DND-41 (cell line): Measurements from ENCODE around the gene PRKAR1B.

Experiments used
- ATAC-seq: fragments of 200-7000 bp; cut with Tn5 transposase; 3 replicates; pipeline ENCODE4 v1.9.1; 2021; ENCODE audit warnings: low read depth; ENCODE audit not compliant: insufficient read depth
- DNase-seq: peaks from one replicate; pipeline ENCODE4 v3.0.0-alpha.2; 2020
- H2AFZ ChIP-seq: 2 replicates; pipeline ENCODE4 v1.6.0; 2012; ENCODE audit warnings: low read depth, low read length
- H3K27ac ChIP-seq: 2 replicates; pipeline ENCODE4 v1.5.1; 2012; ENCODE audit warnings: low read length, inconsistent platforms
- H3K27me3 ChIP-seq: fragments of 200-600 bp; sonication (generic); 2 replicates; pipeline ENCODE4 v1.6.0; 2012; ENCODE audit warnings: low read length, mild to moderate bottlenecking, inconsistent platforms; ENCODE audit not compliant: insufficient read depth, poor library complexity
- H3K36me3 ChIP-seq: 2 replicates; pipeline ENCODE4 v1.5.1; 2012; ENCODE audit warnings: low read length, inconsistent platforms; ENCODE audit not compliant: insufficient read depth
- H3K4me1 ChIP-seq: 2 replicates; pipeline ENCODE4 v1.5.1; 2012; ENCODE audit warnings: mild to moderate bottlenecking, low read length; ENCODE audit not compliant: insufficient read depth
- H3K4me2 ChIP-seq: 2 replicates; pipeline ENCODE4 v1.6.0; 2012; ENCODE audit warnings: mild to moderate bottlenecking, moderate library complexity, low read length, inconsistent platforms; ENCODE audit not compliant: insufficient read depth
- H3K4me3 ChIP-seq, 2 experiments: fragments of 200-600 bp in 1 of 2; shearing (Covaris generic) in 1 of 2; 2 replicates each; pipeline ENCODE4 v1.5.1; 2012 to 2016; ENCODE audit warnings: inconsistent platforms in 2 of 2, low read length in 2 of 2, mild to moderate bottlenecking in 2 of 2, low read depth in 1 of 2, moderate library complexity in 1 of 2
- H3K79me2 ChIP-seq: 2 replicates; pipeline ENCODE4 v1.6.0; 2012; ENCODE audit warnings: low read length, inconsistent platforms; ENCODE audit not compliant: insufficient read depth
- H3K9ac ChIP-seq: 2 replicates; pipeline ENCODE4 v1.6.0; 2012; ENCODE audit warnings: low read depth, mild to moderate bottlenecking, inconsistent platforms, low read length, moderate library complexity
- H3K9me3 ChIP-seq: 2 replicates; pipeline ENCODE4 v1.5.1; 2012; ENCODE audit warnings: low read length, moderate library complexity, mild to moderate bottlenecking, inconsistent platforms; ENCODE audit not compliant: insufficient read depth, severe bottlenecking
- H4K20me1 ChIP-seq: 2 replicates; pipeline ENCODE4 v1.6.0; 2012; ENCODE audit warnings: low read length; ENCODE audit not compliant: insufficient read depth
- CTCF ChIP-seq: IDR thresholded peaks from 2 replicates; pipeline ENCODE4 v1.5.1; 2012; ENCODE audit warnings: borderline replicate concordance, low read length, moderate library complexity, mild to moderate bottlenecking; ENCODE audit not compliant: poor library complexity, severe bottlenecking; ENCODE audit errors: extremely low read depth
- EZH2 ChIP-seq: IDR thresholded peaks from 3 replicates; pipeline ENCODE4 v1.6.1; 2012; ENCODE audit warnings: borderline replicate concordance, low read depth, mild to moderate bottlenecking, moderate library complexity, low read length, inconsistent platforms; ENCODE audit not compliant: severe bottlenecking

The PRKAR1B gene

DNA sequence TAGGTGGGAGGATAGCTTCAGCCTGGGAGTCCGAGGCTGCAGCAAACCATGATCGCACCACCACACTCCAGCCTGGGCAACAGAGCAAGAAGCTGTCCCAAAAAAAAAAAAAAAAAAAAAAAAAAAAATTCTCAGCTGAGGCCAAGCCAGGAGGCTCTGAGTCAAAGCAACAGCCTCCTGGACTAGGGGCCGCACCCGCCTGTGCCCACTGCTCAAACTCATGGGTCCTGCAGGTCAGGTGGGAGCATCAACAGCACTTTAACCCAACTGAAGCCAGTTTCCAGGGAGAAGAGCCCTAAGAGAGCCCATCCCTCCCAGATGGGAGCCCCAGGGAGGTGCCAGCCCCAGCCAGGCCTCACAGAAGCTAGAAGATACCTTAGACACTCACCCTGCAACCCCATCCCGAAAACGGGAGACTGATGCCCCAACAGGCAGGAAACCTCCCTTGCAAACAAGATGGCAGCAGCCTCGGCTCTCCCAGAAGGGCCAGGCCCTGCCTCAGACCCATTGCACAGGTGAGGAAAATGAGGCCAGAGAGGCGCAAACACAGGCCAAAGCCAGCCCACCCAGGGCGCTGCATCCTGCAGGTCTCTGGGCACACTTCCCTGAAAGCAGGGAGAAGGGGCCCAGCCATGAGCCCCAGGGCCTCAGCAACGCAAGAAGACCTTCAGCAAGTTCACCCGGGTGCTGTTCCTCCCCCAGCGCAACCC lies 218.5 kb downstream of the PRKAR1B start:
- Histone ChIP-seq H2AFZ (no peak overlapping the region), H4K20me1 (peaks cover 68% of the 10 kb centered on the region), H3K27me3 (no peaks in the 10 kb centered on the region), H3K4me3 (no peak overlapping the region), H3K27ac (no peak overlapping the region), H3K4me1 (no peaks in the 10 kb centered on the region), H3K36me3 (peaks cover 83% of the 10 kb centered on the region), H3K9me3 (no peaks in the 10 kb centered on the region), H3K79me2 (peaks cover 27% of the 10 kb centered on the region), H3K4me2 (no peak overlapping the region), H3K9ac (no peak overlapping the region)
- ATAC-seq (no peak), DNase-seq (no peak)
- TF ChIP-seq CTCF (no peak), EZH2 (no peak)

DNA sequence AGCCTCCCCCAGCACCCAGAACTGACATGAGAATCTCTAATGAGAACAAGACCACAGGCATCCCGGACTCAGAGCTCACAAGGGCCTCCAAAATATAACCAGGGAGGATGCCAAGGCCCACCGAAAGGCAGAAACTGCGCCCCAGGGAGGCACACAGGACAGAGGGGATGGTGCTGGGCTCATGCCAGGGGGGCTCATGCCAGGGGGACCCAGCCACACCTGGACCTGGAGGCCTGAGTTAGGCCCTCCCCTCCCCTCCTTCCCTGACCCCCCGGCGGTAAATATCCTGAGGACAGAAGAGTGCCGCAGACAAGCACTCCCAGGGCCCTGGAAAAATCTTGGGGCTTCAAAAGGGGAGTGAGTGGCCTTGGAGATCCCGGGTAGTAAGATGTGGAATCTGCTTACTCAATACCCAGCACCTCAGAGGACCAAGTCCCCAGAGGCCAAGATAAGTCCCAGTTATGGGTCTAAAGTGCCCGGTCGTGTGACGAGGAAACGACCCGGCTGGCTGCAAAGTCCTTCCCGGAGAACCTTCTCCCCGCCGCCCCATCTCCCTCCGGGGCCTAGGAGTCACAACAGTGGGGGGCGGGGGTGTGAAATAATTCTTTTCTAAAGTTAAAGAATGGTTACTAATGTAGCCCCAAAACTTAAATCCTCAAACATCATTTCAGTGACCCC lies 219.3 kb downstream of the PRKAR1B start:
- peaks cover 88% of the 10 kb centered on the region for H3K36me3 ChIP-seq
- no peaks in the 10 kb centered on the region for H3K27me3 ChIP-seq
- no peak for DNase-seq

GRCh38 chr7:506921-507622 lies 220.0 kb downstream of the PRKAR1B start:
- Histone ChIP-seq H3K4me2 (no peak overlapping the region), H3K4me1 (no peaks in the 10 kb centered on the region), H3K79me2 (peaks cover 12% of the 10 kb centered on the region), H3K27me3 (no peaks in the 10 kb centered on the region), H3K9ac (no peak overlapping the region), H3K9me3 (no peaks in the 10 kb centered on the region), H3K36me3 (peaks cover 87% of the 10 kb centered on the region), H3K4me3 (no peak overlapping the region), H3K27ac (no peak overlapping the region), H4K20me1 (peaks cover 67% of the 10 kb centered on the region), H2AFZ (no peak overlapping the region)
- no peak for DNase-seq
- TF ChIP-seq EZH2 (no peak), CTCF (no peak)
- no peak for ATAC-seq

More for the DNA sequence above, 219.3 kb downstream of the PRKAR1B start:
- Histone ChIP-seq H3K27ac (no peak overlapping the region), H4K20me1 (peaks cover 68% of the 10 kb centered on the region), H3K79me2 (peaks cover 18% of the 10 kb centered on the region), H3K9me3 (no peaks in the 10 kb centered on the region), H3K4me1 (no peaks in the 10 kb centered on the region), H3K9ac (no peak overlapping the region), H3K4me2 (no peak overlapping the region), H3K4me3 (no peak overlapping the region), H2AFZ (no peak overlapping the region)
- ATAC-seq: no peak
- TF ChIP-seq EZH2 (no peak), CTCF (no peak)
